Measurements from ENCODE around the gene MS4A8. TPM values are rescaled to one million over a fixed set of nuclear protein-coding genes. Genes with fewer than 3 reads are reported as not detected.

Gene MS4A8
- total and polyA plus RNA-seq, 2 donors from 2014 or later: 0.67 TPM; not detected in 1

GRCh38 chr11:60724420-60724819 lies 25.0 kb downstream of the MS4A8 start, which contains the start of gene MS4A18:
Gene MS4A18, plus strand, starts transcription at chr11:60724720.
- FAIRE-seq: no peak
- no peak for TF ChIP-seq CTCF (IDR thresholded peaks at IDR 0.05; ENCODE audit: borderline replicate concordance, extremely low read depth, insufficient read depth)
- no peak within 1 kb of the TSS for H3K27ac ChIP-seq (ENCODE audit: low read depth in 2 of 2, low read length in 2 of 2)
- H3K27me3 ChIP-seq (ENCODE audit: control insufficient read depth, insufficient read depth, low read length): no peaks in the 10 kb centered on the region
- H3K4me1 ChIP-seq (ENCODE audit: control insufficient read depth in 2 of 3, insufficient read depth in 2 of 3, low read depth in 1 of 3, low read length in 3 of 3): no peaks in the 10 kb centered on the region
- no peak within 1 kb of the TSS for H3K4me3 ChIP-seq (ENCODE audit: low read length in 3 of 3)
- H3K9me3 ChIP-seq (ENCODE audit: control insufficient read depth in 2 of 3, insufficient read depth in 1 of 3, low read length in 3 of 3): peaks cover 0 to 3% (median 0%) of the 10 kb centered on the region in 3 donors
- intact Hi-C loops (cut with DNase I): no loop called here
- H3K9ac ChIP-seq (ENCODE audit: low read length in 3 of 3): no peak within 1 kb of the TSS
- DNase-seq: no peak
- H3K36me3 ChIP-seq (ENCODE audit: control insufficient read depth in 2 of 3, insufficient read depth in 3 of 3, low read length in 3 of 3): no peaks in the 10 kb centered on the region

GRCh38 chr11:60725592-60725991 lies 26.2 kb downstream of the MS4A8 start:
- Histone ChIP-seq H3K4me1 (ENCODE audit: control insufficient read depth in 2 of 3, insufficient read depth in 2 of 3, low read depth in 1 of 3, low read length in 3 of 3) (no peaks in the 10 kb centered on the region), H3K27ac (ENCODE audit: low read depth in 2 of 2, low read length in 2 of 2) (no peak overlapping the region), H3K36me3 (ENCODE audit: control insufficient read depth in 2 of 3, insufficient read depth in 3 of 3, low read length in 3 of 3) (no peaks in the 10 kb centered on the region), H3K9ac (ENCODE audit: low read length in 3 of 3) (no peak overlapping the region), H3K9me3 (ENCODE audit: control insufficient read depth in 2 of 3, insufficient read depth in 1 of 3, low read length in 3 of 3) (no peaks in the 10 kb centered on the region), H3K4me3 (ENCODE audit: low read length in 3 of 3) (no peak overlapping the region), H3K27me3 (ENCODE audit: control insufficient read depth, insufficient read depth, low read length) (no peaks in the 10 kb centered on the region)
- FAIRE-seq (no peak), DNase-seq (no peak)
- no peak for TF ChIP-seq CTCF (IDR thresholded peaks at IDR 0.05; ENCODE audit: borderline replicate concordance, extremely low read depth, insufficient read depth)
- intact Hi-C loops (cut with DNase I): no loop called here

GRCh38 chr11:60731586-60731985 lies 32.2 kb downstream of the MS4A8 start:
- intact Hi-C loops (cut with DNase I): no loop called here
- H3K27ac ChIP-seq (ENCODE audit: low read depth in 2 of 2, low read length in 2 of 2): no peak overlapping the region
- DNase-seq: no peak
- TF ChIP-seq CTCF (IDR thresholded peaks at IDR 0.05; ENCODE audit: borderline replicate concordance, extremely low read depth, insufficient read depth): no peak
- H3K4me1 ChIP-seq (ENCODE audit: control insufficient read depth in 2 of 3, insufficient read depth in 2 of 3, low read depth in 1 of 3, low read length in 3 of 3): no peaks in the 10 kb centered on the region
- H3K27me3 ChIP-seq (ENCODE audit: control insufficient read depth, insufficient read depth, low read length): no peaks in the 10 kb centered on the region
- no peaks in the 10 kb centered on the region for H3K9me3 ChIP-seq (ENCODE audit: control insufficient read depth in 2 of 3, insufficient read depth in 1 of 3, low read length in 3 of 3)
- no peak overlapping the region for H3K4me3 ChIP-seq (ENCODE audit: low read length in 3 of 3)
- H3K9ac ChIP-seq (ENCODE audit: low read length in 3 of 3): no peak overlapping the region
- H3K36me3 ChIP-seq (ENCODE audit: control insufficient read depth in 2 of 3, insufficient read depth in 3 of 3, low read length in 3 of 3): no peaks in the 10 kb centered on the region
- FAIRE-seq: no peak

GRCh38 chr11:60734279-60734678 lies 34.9 kb downstream of the MS4A8 start:
- DNase-seq (no peak), FAIRE-seq (no peak)
- Histone ChIP-seq H3K9ac (ENCODE audit: low read length in 3 of 3) (no peak overlapping the region), H3K36me3 (ENCODE audit: control insufficient read depth in 2 of 3, insufficient read depth in 3 of 3, low read length in 3 of 3) (no peaks in the 10 kb centered on the region), H3K4me3 (ENCODE audit: low read length in 3 of 3) (no peak overlapping the region), H3K27me3 (ENCODE audit: control insufficient read depth, insufficient read depth, low read length) (no peaks in the 10 kb centered on the region), H3K9me3 (ENCODE audit: control insufficient read depth in 2 of 3, insufficient read depth in 1 of 3, low read length in 3 of 3) (no peaks in the 10 kb centered on the region), H3K27ac (ENCODE audit: low read depth in 2 of 2, low read length in 2 of 2) (no peak overlapping the region), H3K4me1 (ENCODE audit: control insufficient read depth in 2 of 3, insufficient read depth in 2 of 3, low read depth in 1 of 3, low read length in 3 of 3) (no peaks in the 10 kb centered on the region)
- intact Hi-C loops (cut with DNase I): no loop called here
- no peak for TF ChIP-seq CTCF (IDR thresholded peaks at IDR 0.05; ENCODE audit: borderline replicate concordance, extremely low read depth, insufficient read depth)

All from kidney (tissue), 14 donors.